A549 (cell line): ENCODE results near the gene PBX2. TPM values are rescaled to one million over a fixed set of nuclear protein-coding genes. Genes with fewer than 3 reads are reported as not detected.

ENCODE experiments used
- ATAC-seq, 2 experiments: fragments of 200-7000 bp in 1 of 2; fragments of >200 bp in 1 of 2; cut with Nextera tagmentation in 1 of 2; cut with Tn5 transposase in 1 of 2; 3 replicates each; pipeline versions ENCODE4 v1.8.0 to v1.9.1; 2018 to 2020; ENCODE audit warnings: mild to moderate bottlenecking in 1 of 2, moderate library complexity in 1 of 2
- CTCF ChIA-PET: fragments of 300-600 bp; sonication (Branson Sonifier 250); formaldehyde crosslinking; extraction: SDS; loops from one replicate; lab custom pipeline; 2021; ENCODE audit warnings: antibody characterized with exemption, inconsistent platforms; lab: Yijun Ruan, JAX
- POLR2A ChIA-PET: fragments of 350-600 bp; formaldehyde crosslinking; extraction: SDS; loops from one replicate; lab custom pipeline; 2021; ENCODE audit warnings: antibody characterized with exemption, inconsistent platforms; lab: Yijun Ruan, JAX
- DNase-seq, 2 experiments: peaks; one replicate each; pipeline versions ENCODE4 v3.0.0 to v3.0.0-alpha.2; 2011 to 2016; ENCODE audit warnings: low read depth in 1 of 2, low spot score in 1 of 2
- FAIRE-seq: peaks from 2 replicates; lab custom pipeline; 2011; peaks lifted over from hg19 to GRCh38; lab: Jason Lieb, UNC
- H3K27ac ChIP-seq, 2 experiments: fragments of >200 bp; sonication (Bioruptor Twin); formaldehyde crosslinking; 3 replicates each; pipeline ENCODE4 v1.5.1; 2016 to 2017
- H3K4me1 ChIP-seq: fragments of >200 bp; sonication (Bioruptor Twin); formaldehyde crosslinking; 3 replicates; pipeline ENCODE4 v1.6.1; 2016
- H3K4me2 ChIP-seq: fragments of >200 bp; sonication (Bioruptor Twin); formaldehyde crosslinking; 3 replicates; pipeline ENCODE4 v1.6.1; 2016
- H3K4me3 ChIP-seq: fragments of >200 bp; sonication (Bioruptor Twin); formaldehyde crosslinking; 3 replicates; pipeline ENCODE4 v1.5.1; 2016
- H3K9me3 ChIP-seq: fragments of >200 bp; sonication (Bioruptor Twin); formaldehyde crosslinking; 3 replicates; pipeline ENCODE4 v1.6.1; 2016
- ATOH8 ChIP-seq: fragments of 250-450 bp; sonication (Bioruptor Pico); IDR thresholded peaks from 2 replicates; pipeline ENCODE4 v1.5.0; 2020; ENCODE audit warnings: low read depth, mild to moderate bottlenecking, moderate library complexity
- BHLHE40 ChIP-seq: IDR thresholded peaks from 2 replicates; pipeline ENCODE4 v1.6.1; 2012; ENCODE audit warnings: low read depth, low read length, inconsistent platforms
- CBX2 ChIP-seq: fragments of 200-600 bp; sonication (generic); IDR thresholded peaks from 2 replicates; pipeline ENCODE4 v1.6.1; 2016; ENCODE audit warnings: low read depth, mild to moderate bottlenecking, borderline replicate concordance
- CHD2 ChIP-seq: fragments of 150-350 bp; IDR thresholded peaks from 2 replicates; pipeline ENCODE4 v1.6.1; 2014; ENCODE audit warnings: low read length; ENCODE audit not compliant: partially characterized antibody
- EHF ChIP-seq: fragments of 250-450 bp; sonication (Bioruptor Pico); IDR thresholded peaks from 2 replicates; pipeline ENCODE4 v1.5.0; 2020; ENCODE audit warnings: mild to moderate bottlenecking
- ELK1 ChIP-seq: fragments of 150-350 bp; IDR thresholded peaks from 2 replicates; pipeline ENCODE4 v1.6.1; 2014; ENCODE audit warnings: low read depth, mild to moderate bottlenecking, low read length
- ESRRA ChIP-seq: fragments of 150-350 bp; IDR thresholded peaks from 2 replicates; pipeline ENCODE4 v1.6.1; 2014; ENCODE audit warnings: mild to moderate bottlenecking, low read length, borderline replicate concordance
- FOSB ChIP-seq: fragments of 250-450 bp; sonication (Bioruptor Pico); IDR thresholded peaks from 2 replicates; pipeline ENCODE4 v1.5.0; 2020; ENCODE audit warnings: mild to moderate bottlenecking, moderate library complexity
- FOSL2 ChIP-seq, 2 experiments: fragments of 450-650 bp in 1 of 2; fragments of >200 bp in 1 of 2; sonication (Bioruptor Twin) in 1 of 2; formaldehyde crosslinking; IDR thresholded peaks; 2 replicates each; pipeline versions ENCODE4 v1.5.0 to v1.6.1; 2016 to 2020; ENCODE audit warnings: mild to moderate bottlenecking in 1 of 2, moderate library complexity in 1 of 2
- HDAC2 ChIP-seq: fragments of 200-600 bp; sonication (generic); IDR thresholded peaks from 2 replicates; pipeline ENCODE4 v1.6.1; 2016
- HES2 ChIP-seq: fragments of >200 bp; sonication (Bioruptor Twin); formaldehyde crosslinking; IDR thresholded peaks from 2 replicates; pipeline ENCODE4 v1.6.1; 2016
- HOXA7 ChIP-seq: fragments of 250-450 bp; sonication (Bioruptor Pico); IDR thresholded peaks from 2 replicates; pipeline ENCODE4 v1.5.0; 2020; ENCODE audit warnings: mild to moderate bottlenecking, moderate library complexity
- HOXB13 ChIP-seq: fragments of 250-450 bp; sonication (Bioruptor Pico); IDR thresholded peaks from 2 replicates; pipeline ENCODE4 v1.5.0; 2020; ENCODE audit warnings: low read depth, mild to moderate bottlenecking, moderate library complexity
- HOXB5 ChIP-seq: fragments of 250-450 bp; sonication (Bioruptor Pico); IDR thresholded peaks from 2 replicates; pipeline ENCODE4 v1.5.0; 2020; ENCODE audit warnings: mild to moderate bottlenecking, moderate library complexity
- JUN ChIP-seq, 2 experiments: fragments of >200 bp; sonication (Bioruptor Twin); formaldehyde crosslinking; IDR thresholded peaks; 2 replicates in 1 of 2; 3 replicates in 1 of 2; pipeline ENCODE4 v1.6.1; 2016 to 2017
- KDM5A ChIP-seq: fragments of 200-600 bp; sonication (generic); IDR thresholded peaks from 2 replicates; pipeline ENCODE4 v1.6.1; 2016; ENCODE audit warnings: antibody characterized with exemption, mild to moderate bottlenecking
- MAFK ChIP-seq: fragments of 450-650 bp; IDR thresholded peaks from 2 replicates; pipeline ENCODE4 v1.6.1; 2014; ENCODE audit not compliant: partially characterized antibody
- MAZ ChIP-seq: fragments of 150-350 bp; IDR thresholded peaks from 2 replicates; pipeline ENCODE4 v1.6.1; 2014; ENCODE audit warnings: antibody characterized with exemption, low read depth, low read length, borderline replicate concordance
- MYC ChIP-seq: IDR thresholded peaks from 2 replicates; pipeline ENCODE4 v1.6.1; 2012; ENCODE audit warnings: mild to moderate bottlenecking, inconsistent platforms, low read length, improper control_type of control experiment, borderline replicate concordance
- NFE2L2 ChIP-seq: fragments of 150-350 bp; conservative IDR thresholded peaks from 2 replicates; pipeline ENCODE4 v1.6.1; 2014; ENCODE audit warnings: low read length
- NPAS2 ChIP-seq: fragments of 250-450 bp; sonication (Bioruptor Pico); IDR thresholded peaks from 2 replicates; pipeline ENCODE4 v1.8.0; 2022; ENCODE audit warnings: mild to moderate bottlenecking, moderate library complexity, borderline replicate concordance
- NR3C1 ChIP-seq: fragments of >200 bp; sonication (Bioruptor Twin); formaldehyde crosslinking; IDR thresholded peaks from 3 replicates; pipeline ENCODE4 v1.6.1; 2017
- PHF8 ChIP-seq: fragments of 200-600 bp; sonication (generic); IDR thresholded peaks from 2 replicates; pipeline ENCODE4 v1.6.1; 2016; ENCODE audit warnings: low read depth, mild to moderate bottlenecking, antibody characterized with exemption, moderate library complexity, borderline replicate concordance
- POLR2A ChIP-seq: IDR thresholded peaks from 2 replicates; pipeline ENCODE4 v1.6.1; 2012; ENCODE audit warnings: mild to moderate bottlenecking, low read length
- RAD21 ChIP-seq, 2 experiments: fragments of >200 bp in 1 of 2; sonication (Bioruptor Twin) in 1 of 2; formaldehyde crosslinking in 1 of 2; IDR thresholded peaks in 1 of 2; conservative IDR thresholded peaks in 1 of 2; 2 replicates in 1 of 2; 3 replicates in 1 of 2; pipeline ENCODE4 v1.6.1; 2012 to 2018; ENCODE audit warnings: inconsistent platforms in 1 of 2
- RCOR1 ChIP-seq: fragments of 150-350 bp; IDR thresholded peaks from 2 replicates; pipeline ENCODE4 v1.6.1; 2014; ENCODE audit warnings: antibody characterized with exemption, low read length, low read depth
- RFX5 ChIP-seq: fragments of 450-650 bp; IDR thresholded peaks from 2 replicates; pipeline ENCODE4 v1.7.1; 2014; ENCODE audit warnings: antibody characterized with exemption, mild to moderate bottlenecking, moderate library complexity
- RNF2 ChIP-seq: fragments of 200-600 bp; sonication (generic); IDR thresholded peaks from 2 replicates; pipeline ENCODE4 v1.6.1; 2016; ENCODE audit warnings: low read depth, mild to moderate bottlenecking, antibody characterized with exemption, moderate library complexity, borderline replicate concordance
- SMC3 ChIP-seq: fragments of >200 bp; sonication (Bioruptor Twin); formaldehyde crosslinking; IDR thresholded peaks from 3 replicates; pipeline ENCODE4 v1.6.1; 2018; ENCODE audit warnings: inconsistent platforms
- SREBF2 ChIP-seq: fragments of 450-650 bp; IDR thresholded peaks from 2 replicates; pipeline ENCODE4 v1.6.1; 2014; ENCODE audit warnings: mild to moderate bottlenecking, moderate library complexity
- TFCP2L1 ChIP-seq: fragments of 250-450 bp; sonication (Bioruptor Pico); IDR thresholded peaks from 2 replicates; pipeline ENCODE4 v1.5.0; 2021; ENCODE audit warnings: mild to moderate bottlenecking
- USF2 ChIP-seq: fragments of 450-650 bp; IDR thresholded peaks from 2 replicates; pipeline ENCODE4 v1.6.1; 2014; ENCODE audit warnings: antibody characterized with exemption
- WGBS: methylation state at CpG from one replicate; pipeline ENCODE4 v1.1.6; 2017; ENCODE audit errors: missing lambda C conversion rate; 5-methylcytosine and 5-hydroxymethylcytosine counted together
- polyA plus RNA-seq, 4 experiments: library from polyadenylated mRNA; depleted of rRNA in 3 of 4; stranded (reverse); fragments of >200 nt; fragmentation: RNase III in 1 of 4; extraction: RNeasy Plus Mini Kit Qiagen cat#74134 plus additional on column Dnase treatment in 1 of 4; gene quantifications; 2 replicates in 3 of 4; 3 replicates in 1 of 4; pipeline ENCODE4 v1.2.3, GENCODE V29; 2011 to 2017

The PBX2 gene
- polyA plus RNA-seq, 2 of the 4 experiments (the other 2 are of a cell fraction) = 27.0 to 30.8 TPM

GRCh38 chr6:32195652-32195901, 5.6 kb upstream of the PBX2 start:
- no peaks in the 10 kb centered on the region for H3K9me3 ChIP-seq
- peak overlapping the region; percentile 94; a peak in 3 of 6 replicates for H3K27ac ChIP-seq
- no CpG with 5 or more reads among the region's 25 CpGs for WGBS
- peaks cover 28% of the 10 kb centered on the region for H3K4me1 ChIP-seq
- H3K4me2 ChIP-seq = no peak overlapping the region; the same call in 2 of the 3 replicates
- ATAC-seq (no peak), DNase-seq (peak; percentile 86 to 99), FAIRE-seq (no peak)
- ChIA-PET POLR2A (interaction anchor here (0.5 to 1.7 kb wide), 13 partner anchors 9 to 1111 kb away, joined by 3 to 24 read pairs (median 4); partner anchors contain the start of genes AGPAT1, ATF6B and FKBPL), CTCF (interaction anchor here (0.6 to 2.2 kb wide), 12 partner anchors 8 to 77 kb away, joined by 3 to 17 read pairs (median 4); partner anchors contain the start of genes EGFL8 and FKBPL)
- TF ChIP-seq CHD2 = no peak
- no peak for TF ChIP-seq NR3C1
- no peak for TF ChIP-seq RNF2
- no peak for TF ChIP-seq SMC3
- no peak for TF ChIP-seq PHF8
- TF ChIP-seq SREBF2 = no peak
- TF ChIP-seq ATOH8 (CRISPR knock-in tag) = no peak
- no peak for TF ChIP-seq ESRRA
- no peak for TF ChIP-seq HOXA7 (CRISPR knock-in tag)
- no peak for TF ChIP-seq RAD21 (conservative IDR thresholded peaks at IDR 0.05 in 1 of 2, IDR thresholded peaks at IDR 0.05 in 1 of 2)
- TF ChIP-seq JUN (IDR thresholded peaks at IDR 0.05) = no peak
- TF ChIP-seq ELK1 = no peak
- no peak for TF ChIP-seq TFCP2L1 (CRISPR knock-in tag)
- TF ChIP-seq FOSB (CRISPR knock-in tag) = no peak
- TF ChIP-seq MYC = no peak
- TF ChIP-seq RCOR1 = no peak
- TF ChIP-seq HDAC2 = no peak
- TF ChIP-seq HOXB13 (CRISPR knock-in tag) = no peak
- TF ChIP-seq NPAS2 (CRISPR knock-in tag) = no peak
- no peak for TF ChIP-seq MAFK
- H3K4me3 ChIP-seq = peak overlapping the region; percentile 74; the same call in 1 of the 3 replicates

GRCh38 chr6:32194825-32195651, 5.0 kb upstream of the PBX2 start:
- H3K9me3 ChIP-seq = no peaks in the 10 kb centered on the region
- ChIA-PET POLR2A (interaction anchor here (0.5 to 1.7 kb wide), 14 partner anchors 9 to 1112 kb away, joined by 3 to 24 read pairs (median 4); partner anchors contain the start of genes AGPAT1, ATF6B and FKBPL), CTCF (interaction anchor here (0.6 to 2.2 kb wide), 13 partner anchors 8 to 77 kb away, joined by 3 to 17 read pairs (median 4); partner anchors contain the start of genes EGFL8 and FKBPL)
- peak overlapping the region; percentile 90 to 92 for H3K27ac ChIP-seq
- 25% methylated on average over 10 of the region's 15 CpGs for WGBS
- peak; percentile 91 to 95 for ATAC-seq
- DNase-seq = peak; percentile 44 to 66
- FAIRE-seq = no peak
- H3K4me3 ChIP-seq = peak overlapping the region; percentile 53
- peaks cover 29% of the 10 kb centered on the region for H3K4me1 ChIP-seq
- peak overlapping the region; percentile 91 for H3K4me2 ChIP-seq
- TF ChIP-seq USF2 (no peak), NPAS2 (CRISPR knock-in tag) (no peak), RFX5 (no peak), ATOH8 (CRISPR knock-in tag) (no peak), MAZ (no peak), NR3C1 (no peak), MYC (no peak), CHD2 (no peak), SMC3 (peak; percentile 58; the same call in 2 of the 3 replicates), HDAC2 (no peak), HES2 (no peak), POLR2A (peak; percentile 56), RNF2 (no peak), HOXB5 (0 out of 2 replicates have a peak, but pooled peaks have one; percentile 12), FOSL2 (IDR thresholded peaks at IDR 0.05) (no peak), FOSL2 (CRISPR knock-in tag; IDR thresholded peaks at IDR 0.05) (no peak), BHLHE40 (no peak), JUN (IDR thresholded peaks at IDR 0.05) (0 out of 5 replicates have a peak, but pooled peaks of 1 of the 2 experiments have one; percentile 3), KDM5A (no peak), NFE2L2 (no peak), RCOR1 (no peak), CBX2 (no peak), EHF (no peak)
